Mesenchymal stem cell (in vitro differentiated cells and primary cell): ENCODE measurements around the gene TSPAN13.

Experiments used
- DNase-seq: peaks from one replicate; pipeline ENCODE4 v3.0.0-alpha.2; 2013
- H2AFZ ChIP-seq: one replicate; pipeline ENCODE4 v1.6.1; 2013; ENCODE audit warnings: low read depth, mild to moderate bottlenecking, control low read depth, inconsistent platforms, low read length, moderate library complexity
- H2AK5ac ChIP-seq: 2 replicates; pipeline ENCODE4 v1.6.1; 2013; ENCODE audit warnings: low read length, moderate library complexity, mild to moderate bottlenecking, inconsistent platforms; ENCODE audit not compliant: severe bottlenecking
- H2BK120ac ChIP-seq: one replicate; pipeline ENCODE4 v1.6.1; 2013; ENCODE audit warnings: low read depth, mild to moderate bottlenecking, inconsistent platforms, low read length, moderate library complexity
- H2BK12ac ChIP-seq, 2 experiments: one replicate each; pipeline ENCODE4 v1.6.1; 2013; ENCODE audit warnings: inconsistent platforms in 2 of 2, low read length in 2 of 2, mild to moderate bottlenecking in 2 of 2, moderate library complexity in 2 of 2, control low read depth in 1 of 2
- H2BK15ac ChIP-seq: one replicate; pipeline ENCODE4 v1.6.1; 2013; ENCODE audit warnings: mild to moderate bottlenecking, low read depth, inconsistent platforms; ENCODE audit not compliant: poor library complexity, severe bottlenecking
- H2BK5ac ChIP-seq: 2 replicates; pipeline ENCODE4 v1.6.1; 2013; ENCODE audit warnings: low read depth, mild to moderate bottlenecking, low read length, control low read depth, inconsistent platforms; ENCODE audit not compliant: poor library complexity, severe bottlenecking
- H3K14ac ChIP-seq, 2 experiments: one replicate each; pipeline ENCODE4 v1.6.1; 2013; ENCODE audit warnings: inconsistent platforms in 2 of 2, low read length in 2 of 2, control low read depth in 1 of 2, mild to moderate bottlenecking in 1 of 2, moderate library complexity in 1 of 2
- H3K18ac ChIP-seq, 2 experiments: one replicate each; pipeline ENCODE4 v1.6.1; 2013; ENCODE audit warnings: inconsistent platforms in 2 of 2, low read length in 2 of 2, control low read depth in 1 of 2, low read depth in 1 of 2, mild to moderate bottlenecking in 1 of 2
- H3K23ac ChIP-seq, 2 experiments: one replicate each; pipeline ENCODE4 v1.6.1; 2013; ENCODE audit warnings: inconsistent platforms in 2 of 2, low read length in 2 of 2, mild to moderate bottlenecking in 2 of 2, moderate library complexity in 2 of 2, control low read depth in 1 of 2
- H3K27ac ChIP-seq: 2 replicates; pipeline ENCODE4 v1.5.1; 2013; ENCODE audit warnings: mild to moderate bottlenecking, moderate library complexity, low read length, control low read depth, inconsistent platforms; ENCODE audit not compliant: poor library complexity, severe bottlenecking
- H3K27me3 ChIP-seq, 2 experiments: 2 replicates each; pipeline versions ENCODE4 v1.6.1 to v1.7.0; 2013; ENCODE audit warnings: low read length in 2 of 2, mild to moderate bottlenecking in 2 of 2, moderate library complexity in 2 of 2, control low read depth in 1 of 2, inconsistent platforms in 1 of 2; ENCODE audit not compliant: control insufficient read depth in 1 of 2, insufficient read depth in 1 of 2
- H3K36me3 ChIP-seq, 2 experiments: 2 replicates each; pipeline versions ENCODE4 v1.6.1 to v1.7.0; 2013; ENCODE audit warnings: low read length in 2 of 2, control low read depth in 1 of 2, inconsistent platforms in 1 of 2, low read depth in 1 of 2, mild to moderate bottlenecking in 1 of 2; ENCODE audit not compliant: insufficient read depth in 2 of 2, control insufficient read depth in 1 of 2
- H3K4ac ChIP-seq, 2 experiments: one replicate each; pipeline ENCODE4 v1.6.1; 2013; ENCODE audit warnings: inconsistent platforms in 2 of 2, low read length in 2 of 2, mild to moderate bottlenecking in 2 of 2, moderate library complexity in 2 of 2, control low read depth in 1 of 2, low read depth in 1 of 2
- H3K4me1 ChIP-seq: 2 replicates; pipeline ENCODE4 v1.6.1; 2013; ENCODE audit warnings: low read depth, low read length, control low read depth; ENCODE audit not compliant: control insufficient read depth, insufficient read depth
- H3K4me2 ChIP-seq: 2 replicates; pipeline ENCODE4 v1.6.1; 2013; ENCODE audit warnings: low read length, mild to moderate bottlenecking, inconsistent platforms; ENCODE audit not compliant: poor library complexity, severe bottlenecking
- H3K4me3 ChIP-seq, 2 experiments: 2 replicates each; pipeline versions ENCODE4 v1.5.1 to v1.7.0; 2013; ENCODE audit warnings: low read length in 2 of 2, mild to moderate bottlenecking in 2 of 2, control low read depth in 1 of 2, low read depth in 1 of 2; ENCODE audit not compliant: insufficient read depth in 1 of 2
- H3K79me1 ChIP-seq: replicated peaks from 2 replicates; pipeline ENCODE4 v1.6.1; 2013; ENCODE audit warnings: mild to moderate bottlenecking, control low read depth, low read length, inconsistent platforms; ENCODE audit not compliant: poor library complexity, severe bottlenecking
- H3K9ac ChIP-seq: 2 replicates; pipeline ENCODE4 v1.7.0; 2013; ENCODE audit warnings: mild to moderate bottlenecking, low read length, moderate library complexity
- H3K9me3 ChIP-seq: 2 replicates; pipeline ENCODE4 v1.7.0; 2013; ENCODE audit warnings: mild to moderate bottlenecking, low read length; ENCODE audit not compliant: control insufficient read depth
- H4K8ac ChIP-seq: one replicate; pipeline ENCODE4 v1.6.1; 2013; ENCODE audit warnings: inconsistent platforms, mild to moderate bottlenecking, low read length, moderate library complexity
- H4K91ac ChIP-seq: one replicate; pipeline ENCODE4 v1.6.1; 2013; ENCODE audit warnings: mild to moderate bottlenecking, low read length, inconsistent platforms
- WGBS: methylation state at CpG from one replicate; pipeline ENCODE4 v1.1.7; 2013; ENCODE audit warnings: mixed read lengths; 5-methylcytosine and 5-hydroxymethylcytosine counted together

The TSPAN13 gene

DNA sequence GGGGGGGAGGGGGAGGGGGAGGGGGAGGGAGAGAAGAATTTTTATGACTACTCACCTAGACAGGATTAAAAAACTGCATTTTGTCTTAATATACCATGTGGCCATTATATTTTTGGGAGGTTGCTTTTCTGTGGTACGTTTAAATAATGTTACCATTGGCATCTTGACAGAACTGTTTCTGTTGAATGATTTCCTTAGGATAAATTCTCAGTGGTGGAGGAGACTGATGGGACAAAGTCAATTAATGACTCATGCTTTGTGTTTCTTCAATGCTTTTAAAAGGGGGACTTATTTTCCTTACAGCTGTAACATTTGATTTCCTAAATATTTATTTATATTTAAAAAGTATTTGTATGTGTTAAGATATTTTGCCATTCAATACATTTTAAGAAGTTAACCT lies 37.5 kb downstream of the TSPAN13 start:
- no peak overlapping the region for H2AFZ ChIP-seq

DNA sequence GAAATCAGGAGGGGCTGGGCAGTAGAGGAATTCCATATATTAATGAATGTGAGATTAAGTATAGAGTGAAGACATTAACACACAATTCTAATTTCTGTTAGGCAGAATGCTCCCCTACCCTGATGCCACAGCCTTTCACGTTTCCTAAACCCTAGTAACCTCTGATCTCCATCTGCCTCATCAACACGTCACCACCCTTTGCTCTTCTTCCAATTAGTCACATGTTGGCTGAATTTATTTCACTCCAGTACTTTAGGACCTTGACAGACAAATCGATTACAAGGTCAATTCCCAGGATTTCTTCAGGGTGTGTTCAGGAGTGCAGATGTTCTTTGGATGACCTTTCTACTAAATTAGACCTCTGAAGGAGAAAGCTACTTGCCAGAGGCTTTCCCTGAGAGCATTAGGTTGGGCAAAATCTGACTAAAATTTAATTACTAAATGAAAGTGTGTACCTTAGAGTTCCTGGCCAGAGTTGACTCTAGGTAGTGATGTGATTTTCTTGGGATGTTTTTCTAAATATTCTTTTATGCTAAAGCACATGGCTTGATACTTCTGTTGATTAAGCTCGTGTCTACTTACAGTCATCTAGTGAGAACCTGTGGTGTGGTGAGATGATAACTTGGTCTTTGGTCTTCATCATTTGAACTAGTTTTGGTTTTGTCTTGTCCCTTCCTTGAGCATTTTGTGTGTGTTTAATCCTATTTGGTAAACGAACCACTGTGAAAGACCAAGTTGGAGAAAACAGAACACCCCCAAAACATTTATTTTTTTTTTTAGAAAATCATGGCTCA lies 38.5 kb downstream of the TSPAN13 start:
- Histone ChIP-seq H3K4me1 (no peaks in the 10 kb centered on the region), H3K14ac (no peak overlapping the region), H2BK15ac (no peak overlapping the region), H3K4ac (no peak overlapping the region), H3K9me3 (no peaks in the 10 kb centered on the region), H3K9ac (no peak overlapping the region), H2AFZ (no peak overlapping the region), H2BK120ac (no peak overlapping the region), H3K23ac (no peak overlapping the region), H4K8ac (no peak overlapping the region), H3K4me3 (no peak overlapping the region), H3K79me1 (no peaks in the 10 kb centered on the region), H4K91ac (no peak overlapping the region), H3K4me2 (no peak overlapping the region), H3K27me3 (no peaks in the 10 kb centered on the region), H2AK5ac (no peak overlapping the region), H2BK5ac (no peak overlapping the region), H3K36me3 (no peaks in the 10 kb centered on the region), H2BK12ac (no peak overlapping the region), H3K18ac (no peak overlapping the region), H3K27ac (no peak overlapping the region)
- 88% methylated on average over 4 of the region's 5 CpGs for WGBS
- DNase-seq: no peak

More for the DNA sequence above, 37.5 kb downstream of the TSPAN13 start:
- H3K4me3 ChIP-seq: no peak overlapping the region
- no peak for DNase-seq
- H2AK5ac ChIP-seq: no peak overlapping the region
- no peak overlapping the region for H3K23ac ChIP-seq
- H4K8ac ChIP-seq: no peak overlapping the region
- H3K27ac ChIP-seq: no peak overlapping the region
- no peak overlapping the region for H4K91ac ChIP-seq
- no peak overlapping the region for H2BK15ac ChIP-seq
- H2BK12ac ChIP-seq: no peak overlapping the region
- no peak overlapping the region for H3K9ac ChIP-seq
- H2BK5ac ChIP-seq: no peak overlapping the region
- no peak overlapping the region for H3K4ac ChIP-seq
- H3K79me1 ChIP-seq: no peaks in the 10 kb centered on the region
- no peaks in the 10 kb centered on the region for H3K9me3 ChIP-seq
- H3K4me1 ChIP-seq: no peaks in the 10 kb centered on the region
- no peaks in the 10 kb centered on the region for H3K36me3 ChIP-seq
- no peak overlapping the region for H3K4me2 ChIP-seq
- WGBS: 68% methylated on average over 1 of the region's 1 CpG
- no peak overlapping the region for H3K18ac ChIP-seq
- no peak overlapping the region for H2BK120ac ChIP-seq
- no peaks in the 10 kb centered on the region for H3K27me3 ChIP-seq
- no peak overlapping the region for H3K14ac ChIP-seq

DNA sequence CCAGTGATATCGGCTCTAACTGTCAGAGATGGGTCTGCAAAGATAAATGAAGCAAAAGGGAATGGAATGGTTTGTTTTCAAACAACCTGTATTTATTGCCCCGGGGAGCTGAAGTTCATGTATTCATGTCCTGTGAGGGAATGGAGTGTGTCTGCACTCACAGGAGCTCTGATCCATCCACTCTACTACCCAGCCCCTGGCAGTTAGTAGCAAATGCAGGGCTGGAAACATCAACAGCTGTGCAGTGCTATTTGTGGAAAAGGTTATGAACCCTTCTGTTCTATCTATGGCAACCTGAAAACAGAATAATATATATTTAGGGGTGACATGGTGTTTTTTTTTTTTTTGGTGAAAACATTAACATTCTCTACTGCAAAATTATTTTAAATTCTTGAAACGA lies 41.4 kb downstream of the TSPAN13 start:
- Histone ChIP-seq H3K4me2 (no peak overlapping the region), H3K18ac (no peak overlapping the region), H2BK120ac (no peak overlapping the region), H3K4me3 (no peak overlapping the region), H3K27me3 (no peaks in the 10 kb centered on the region), H3K4me1 (no peaks in the 10 kb centered on the region), H3K79me1 (no peaks in the 10 kb centered on the region), H3K36me3 (no peaks in the 10 kb centered on the region), H2BK12ac (no peak overlapping the region), H3K9ac (no peak overlapping the region), H3K23ac (no peak overlapping the region), H4K8ac (no peak overlapping the region), H3K4ac (no peak overlapping the region), H2AFZ (no peak overlapping the region), H2AK5ac (no peak overlapping the region), H4K91ac (no peak overlapping the region), H2BK15ac (no peak overlapping the region), H3K27ac (no peak overlapping the region), H3K14ac (no peak overlapping the region), H3K9me3 (no peaks in the 10 kb centered on the region), H2BK5ac (no peak overlapping the region)
- WGBS: 73% methylated on average over 2 of the region's 3 CpGs
- DNase-seq: no peak

DNA sequence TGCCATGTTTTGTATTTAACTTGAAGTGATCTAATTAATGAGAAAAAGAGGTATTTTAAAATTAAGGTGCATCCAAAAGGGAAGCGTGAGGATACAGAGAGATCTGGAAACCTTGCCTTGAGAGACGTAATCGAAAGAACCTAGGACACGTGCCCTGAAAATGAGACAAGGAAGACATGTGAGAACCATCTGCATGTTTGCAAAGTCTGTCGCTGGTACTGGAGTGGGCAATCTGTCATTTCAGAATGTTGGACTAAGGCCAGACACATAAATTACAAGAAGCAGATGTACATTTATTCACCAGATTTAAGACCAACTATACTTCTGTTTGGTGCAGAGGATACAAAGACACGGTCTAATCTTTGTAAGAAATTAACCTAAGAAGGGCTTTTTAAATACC lies 42.1 kb downstream of the TSPAN13 start:
- Histone ChIP-seq H4K8ac (no peak overlapping the region), H2BK120ac (no peak overlapping the region), H3K18ac (no peak overlapping the region), H3K27ac (no peak overlapping the region), H3K9me3 (no peaks in the 10 kb centered on the region), H3K4ac (no peak overlapping the region), H2AK5ac (no peak overlapping the region), H3K9ac (no peak overlapping the region), H3K4me1 (no peaks in the 10 kb centered on the region), H3K79me1 (no peaks in the 10 kb centered on the region), H2BK5ac (no peak overlapping the region), H2AFZ (no peak overlapping the region), H3K4me2 (no peak overlapping the region), H2BK15ac (no peak overlapping the region), H4K91ac (no peak overlapping the region), H3K23ac (no peak overlapping the region), H3K36me3 (no peaks in the 10 kb centered on the region), H3K27me3 (no peaks in the 10 kb centered on the region), H2BK12ac (no peak overlapping the region), H3K14ac (no peak overlapping the region), H3K4me3 (no peak overlapping the region)
- WGBS: 74% methylated on average over 4 of the region's 6 CpGs
- DNase-seq: no peak
